Osteoblast (primary cell): Measurements from ENCODE around the gene CAPN14. TPM values are rescaled to one million over a fixed set of nuclear protein-coding genes. Genes with fewer than 3 reads are reported as not detected.

Source experiments
- DNase-seq: peaks from one replicate; pipeline ENCODE4 v3.0.0; 2011; ENCODE audit warnings: low spot score, mixed read lengths; ENCODE audit not compliant: insufficient read length; ENCODE audit errors: missing footprints
- H2AFZ ChIP-seq: 2 replicates; pipeline ENCODE4 v1.6.0; 2011; ENCODE audit warnings: mild to moderate bottlenecking, low read length
- H3K27ac ChIP-seq: 2 replicates; pipeline ENCODE4 v1.5.1; 2011; ENCODE audit warnings: mild to moderate bottlenecking, low read depth, low read length, moderate library complexity
- H3K27me3 ChIP-seq: 2 replicates; pipeline ENCODE4 v1.6.0; 2012; ENCODE audit warnings: mild to moderate bottlenecking, control low read depth, inconsistent platforms, low read length, moderate library complexity; ENCODE audit not compliant: insufficient read depth
- H3K36me3 ChIP-seq: 2 replicates; pipeline ENCODE4 v1.5.1; 2011; ENCODE audit warnings: mild to moderate bottlenecking, low read length, control low read depth, moderate library complexity; ENCODE audit not compliant: insufficient read depth
- H3K4me1 ChIP-seq: 2 replicates; pipeline ENCODE4 v1.5.1; 2011; ENCODE audit warnings: mild to moderate bottlenecking, low read length, control low read depth, moderate library complexity; ENCODE audit not compliant: insufficient read depth
- H3K4me2 ChIP-seq: 2 replicates; pipeline ENCODE4 v1.6.0; 2011; ENCODE audit warnings: mild to moderate bottlenecking, low read length; ENCODE audit not compliant: insufficient read depth
- H3K4me3 ChIP-seq: fragments of 200-600 bp; sonication (generic); 3 replicates; pipeline ENCODE4 v1.5.1; 2012; ENCODE audit warnings: mild to moderate bottlenecking, low read length, inconsistent platforms; ENCODE audit not compliant: insufficient read depth
- H3K79me2 ChIP-seq: 2 replicates; pipeline ENCODE4 v1.6.0; 2012; ENCODE audit warnings: mild to moderate bottlenecking, low read length, control low read depth, inconsistent platforms; ENCODE audit not compliant: insufficient read depth
- H3K9me3 ChIP-seq: 2 replicates; pipeline ENCODE4 v1.5.1; 2011; ENCODE audit warnings: low read depth, low read length, control low read depth
- H4K20me1 ChIP-seq: 2 replicates; pipeline ENCODE4 v1.6.0; 2012; ENCODE audit warnings: mild to moderate bottlenecking, low read length, control low read depth; ENCODE audit not compliant: insufficient read depth
- total RNA-seq: library from RNA; depleted of rRNA; stranded (reverse); fragments of >200 nt; gene quantifications from 2 replicates; pipeline ENCODE4 v1.2.3, GENCODE V29; 2012
- TF ChIP-seq, protein P1 (sequence below): IDR thresholded peaks from 2 replicates; pipeline ENCODE4 v1.5.1; 2011; ENCODE audit warnings: mild to moderate bottlenecking, low read depth, low read length, moderate library complexity; ENCODE audit errors: extremely low read depth

Gene CAPN14
- total RNA-seq, 1 donor: under 0.01 TPM

DNA sequence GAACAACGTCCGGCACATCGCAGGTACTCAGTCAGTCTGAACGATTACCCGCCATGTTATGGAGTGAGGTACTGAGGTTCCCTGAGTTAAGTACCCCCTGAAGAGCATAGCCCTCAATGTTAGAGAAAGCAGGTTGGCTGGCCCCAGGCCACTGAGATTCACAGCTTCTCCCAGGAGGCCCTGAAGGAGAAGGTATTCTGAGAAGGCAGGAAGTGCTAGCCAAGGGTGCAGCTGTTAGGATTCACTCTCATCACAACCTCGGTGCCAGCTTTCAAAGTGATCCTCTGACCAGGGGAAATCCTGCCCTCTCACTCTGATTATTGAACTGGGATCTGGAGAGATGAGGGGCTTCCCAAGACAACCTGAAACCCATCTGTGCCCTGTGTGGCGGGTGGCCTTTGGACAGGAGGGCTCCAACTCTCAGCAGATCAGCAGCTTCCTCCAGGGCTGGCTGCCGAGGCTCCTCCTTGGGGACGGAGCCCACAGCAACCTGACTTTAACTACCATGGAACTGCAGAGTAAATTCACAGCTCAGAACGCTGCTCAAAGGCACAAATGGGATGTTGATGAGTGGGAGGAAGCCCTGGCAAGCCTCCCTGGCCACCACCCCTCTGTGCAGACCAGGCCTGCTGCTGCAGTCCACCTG, 24.4 kb upstream of the CAPN14 start:
- DNase-seq: peak; percentile 6
- Histone ChIP-seq H3K9me3 (no peaks in the 10 kb centered on the region), H3K4me1 (peaks cover 8% of the 10 kb centered on the region), H3K4me2 (no peak overlapping the region), H3K79me2 (peaks cover 2% of the 10 kb centered on the region), H2AFZ (no peak overlapping the region), H4K20me1 (peaks cover 17% of the 10 kb centered on the region), H3K27me3 (no peaks in the 10 kb centered on the region), H3K4me3 (no peak overlapping the region), H3K36me3 (no peaks in the 10 kb centered on the region), H3K27ac (no peak overlapping the region)
- TF ChIP-seq, protein P1, sequence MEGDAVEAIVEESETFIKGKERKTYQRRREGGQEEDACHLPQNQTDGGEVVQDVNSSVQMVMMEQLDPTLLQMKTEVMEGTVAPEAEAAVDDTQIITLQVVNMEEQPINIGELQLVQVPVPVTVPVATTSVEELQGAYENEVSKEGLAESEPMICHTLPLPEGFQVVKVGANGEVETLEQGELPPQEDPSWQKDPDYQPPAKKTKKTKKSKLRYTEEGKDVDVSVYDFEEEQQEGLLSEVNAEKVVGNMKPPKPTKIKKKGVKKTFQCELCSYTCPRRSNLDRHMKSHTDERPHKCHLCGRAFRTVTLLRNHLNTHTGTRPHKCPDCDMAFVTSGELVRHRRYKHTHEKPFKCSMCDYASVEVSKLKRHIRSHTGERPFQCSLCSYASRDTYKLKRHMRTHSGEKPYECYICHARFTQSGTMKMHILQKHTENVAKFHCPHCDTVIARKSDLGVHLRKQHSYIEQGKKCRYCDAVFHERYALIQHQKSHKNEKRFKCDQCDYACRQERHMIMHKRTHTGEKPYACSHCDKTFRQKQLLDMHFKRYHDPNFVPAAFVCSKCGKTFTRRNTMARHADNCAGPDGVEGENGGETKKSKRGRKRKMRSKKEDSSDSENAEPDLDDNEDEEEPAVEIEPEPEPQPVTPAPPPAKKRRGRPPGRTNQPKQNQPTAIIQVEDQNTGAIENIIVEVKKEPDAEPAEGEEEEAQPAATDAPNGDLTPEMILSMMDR: no peak

DNA sequence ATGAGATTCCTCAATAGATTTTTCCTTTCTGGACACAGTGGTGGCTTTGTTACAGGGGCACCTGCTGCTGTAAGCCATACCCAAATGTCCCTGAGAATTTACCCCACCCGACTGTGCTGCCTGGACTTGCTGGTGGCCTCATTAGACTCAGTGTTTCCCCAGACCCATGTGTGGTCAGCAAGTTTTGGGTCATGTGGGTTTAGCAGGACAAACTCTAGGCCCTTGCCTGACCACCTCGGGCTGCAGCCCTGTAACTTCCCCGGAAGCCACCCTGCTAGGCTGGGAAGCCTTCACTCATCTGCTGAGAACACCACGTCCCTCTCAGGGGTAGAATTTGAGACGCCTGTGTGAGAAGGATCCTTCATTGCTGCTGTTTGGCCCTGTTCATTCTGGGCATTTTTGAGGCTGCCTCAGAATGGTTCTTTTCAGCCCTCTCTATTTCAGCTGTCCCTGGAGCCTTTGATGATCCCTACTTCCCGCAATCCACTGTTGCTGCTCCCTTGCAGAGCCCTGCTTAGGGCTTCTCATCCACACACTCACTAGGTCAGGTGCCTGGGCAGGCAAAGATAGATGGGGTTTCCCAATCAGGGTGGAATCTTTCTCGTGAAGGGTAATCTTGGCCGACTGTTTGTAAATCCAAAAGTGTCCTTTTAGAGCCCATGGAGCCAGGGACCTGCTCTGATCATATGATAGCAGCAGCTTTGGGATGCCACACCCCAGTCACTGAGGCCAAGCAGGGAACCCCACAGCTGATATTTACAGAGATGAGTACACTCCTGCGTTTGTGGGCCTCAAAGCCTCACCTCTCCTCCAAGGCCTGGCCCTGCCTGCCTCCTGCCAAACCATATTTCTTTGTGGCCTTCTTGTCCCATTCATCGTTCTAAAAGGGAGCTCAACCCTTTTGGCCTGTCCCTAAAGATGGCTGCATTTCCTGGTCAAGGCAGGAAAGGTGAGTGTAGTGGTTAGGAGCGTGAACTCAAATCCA, 23.4 kb upstream of the CAPN14 start:
- no peaks in the 10 kb centered on the region for H3K27me3 ChIP-seq
- H3K4me2 ChIP-seq: peak overlapping the region; percentile 38
- H3K9me3 ChIP-seq: no peaks in the 10 kb centered on the region
- H3K4me3 ChIP-seq: no peak overlapping the region
- H4K20me1 ChIP-seq: peaks cover 17% of the 10 kb centered on the region
- H3K4me1 ChIP-seq: peaks cover 3% of the 10 kb centered on the region
- peak; percentile 49 for DNase-seq
- peaks cover 9% of the 10 kb centered on the region for H3K79me2 ChIP-seq
- no peak overlapping the region for H2AFZ ChIP-seq
- no peak overlapping the region for H3K27ac ChIP-seq
- H3K36me3 ChIP-seq: no peaks in the 10 kb centered on the region
- TF ChIP-seq, protein P1: no peak

DNA sequence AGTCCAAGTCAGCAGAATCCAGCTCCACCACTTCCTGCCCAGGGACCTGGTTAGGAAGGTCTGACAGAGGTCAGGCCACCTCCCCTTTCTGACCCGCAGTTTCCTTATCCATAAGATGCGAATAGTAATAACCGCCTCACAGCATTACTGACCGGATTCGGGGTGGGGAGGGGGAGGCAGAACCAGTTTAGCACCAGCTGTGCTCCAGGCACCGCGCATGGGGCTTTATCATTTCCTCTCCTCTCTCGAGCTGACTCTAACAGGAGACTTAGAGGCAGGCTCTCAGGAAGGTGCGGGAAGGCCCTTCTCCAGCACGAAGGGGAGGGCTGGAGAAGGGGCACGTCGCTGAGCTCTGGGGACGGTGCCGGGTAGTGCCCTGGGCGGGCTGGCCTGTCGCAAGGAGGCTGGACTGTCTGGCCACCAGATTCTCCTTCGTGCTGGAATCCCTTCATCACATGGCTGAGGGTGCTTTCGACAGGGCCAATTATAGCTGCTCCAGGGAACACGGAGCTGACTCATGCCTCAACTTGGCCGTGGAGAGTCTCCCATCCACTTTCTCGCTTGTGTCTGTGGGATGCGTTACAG, 22.4 kb upstream of the CAPN14 start:
- Histone ChIP-seq H3K36me3 (no peaks in the 10 kb centered on the region), H3K4me2 (peak overlapping the region; percentile 38), H2AFZ (peak overlapping the region; percentile 68), H3K4me1 (peaks cover 9% of the 10 kb centered on the region), H3K27ac (no peak overlapping the region), H3K79me2 (peaks cover 9% of the 10 kb centered on the region), H4K20me1 (peaks cover 17% of the 10 kb centered on the region), H3K27me3 (no peaks in the 10 kb centered on the region), H3K9me3 (no peaks in the 10 kb centered on the region), H3K4me3 (no peak overlapping the region)
- peak; percentile 93 for DNase-seq
- TF ChIP-seq, protein P1: no peak
